ENCODE data around the gene VAV2. TPM values are rescaled to one million over a fixed set of nuclear protein-coding genes. Genes with fewer than 3 reads are reported as not detected.

The VAV2 gene
- total RNA-seq, 3 donors from 2014 or later = 5.3 to 9.5 (median 8.8) TPM

- no peaks in the 10 kb centered on the region for H3K4me1 ChIP-seq
- no peaks in the 10 kb centered on the region for H3K9me3 ChIP-seq
- TF ChIP-seq POLR2AphosphoS5 (IDR thresholded peaks at IDR 0.05) (no peak), POLR2A (IDR thresholded peaks at IDR 0.05) (no peak), CTCF (IDR thresholded peaks at IDR 0.05) (no peak)
- intact Hi-C loops (cut with DNase I; ENCODE audit: low total_unique reads) = loop anchor here (10.0 kb wide), 1 partner anchor 51 kb away; no protein-coding TSS in a partner anchor
- no peaks in the 10 kb centered on the region for H3K27me3 ChIP-seq
- no peaks in the 10 kb centered on the region for H3K36me3 ChIP-seq
- no peak overlapping the region for H3K4me3 ChIP-seq
- no peak overlapping the region for H3K27ac ChIP-seq
- DNase-seq (ENCODE audit: low spot score in 2 of 2) = no peak
These were observed 158.6 kb downstream of the VAV2 start for GRCh38 chr9:133833388-133834025.

GRCh38 chr9:133832877-133833276, 159.2 kb downstream of the VAV2 start:
- intact Hi-C loops (cut with DNase I; ENCODE audit: low total_unique reads) = loop anchor here (10.0 kb wide), 1 partner anchor 52 kb away; no protein-coding TSS in a partner anchor
- DNase-seq (ENCODE audit: low spot score in 2 of 2) = no peak
- Histone ChIP-seq H3K27ac (no peak overlapping the region), H3K4me1 (no peaks in the 10 kb centered on the region), H3K27me3 (no peaks in the 10 kb centered on the region), H3K36me3 (no peaks in the 10 kb centered on the region), H3K9me3 (no peaks in the 10 kb centered on the region), H3K4me3 (no peak overlapping the region)
- TF ChIP-seq POLR2AphosphoS5 (IDR thresholded peaks at IDR 0.05) = no peak
- TF ChIP-seq CTCF (IDR thresholded peaks at IDR 0.05) = no peak
- no peak for TF ChIP-seq POLR2A (IDR thresholded peaks at IDR 0.05)

GRCh38 chr9:133830711-133831110, 161.4 kb downstream of the VAV2 start:
- Histone ChIP-seq H3K4me3 (no peak overlapping the region), H3K4me1 (no peaks in the 10 kb centered on the region), H3K27me3 (no peaks in the 10 kb centered on the region), H3K9me3 (no peaks in the 10 kb centered on the region), H3K27ac (no peak overlapping the region), H3K36me3 (no peaks in the 10 kb centered on the region)
- DNase-seq (ENCODE audit: low spot score in 2 of 2) = no peak
- no peak for TF ChIP-seq POLR2AphosphoS5 (IDR thresholded peaks at IDR 0.05)
- intact Hi-C loops (cut with DNase I; ENCODE audit: low total_unique reads) = loop anchor here (10.0 kb wide), 1 partner anchor 54 kb away; no protein-coding TSS in a partner anchor

- Histone ChIP-seq H3K36me3 (no peaks in the 10 kb centered on the region), H3K4me3 (no peak overlapping the region), H3K27me3 (no peaks in the 10 kb centered on the region), H3K9me3 (no peaks in the 10 kb centered on the region), H3K4me1 (no peaks in the 10 kb centered on the region), H3K27ac (no peak overlapping the region)
- intact Hi-C loops (cut with DNase I; ENCODE audit: low total_unique reads) = loop anchor here (10.0 kb wide), 1 partner anchor 54 kb away; no protein-coding TSS in a partner anchor
- no peak for TF ChIP-seq POLR2AphosphoS5 (IDR thresholded peaks at IDR 0.05)
- TF ChIP-seq CTCF (IDR thresholded peaks at IDR 0.05) = no peak
- no peak for TF ChIP-seq POLR2A (IDR thresholded peaks at IDR 0.05)
- no peak for DNase-seq (ENCODE audit: low spot score in 2 of 2)
These were observed 161.8 kb downstream of the VAV2 start for GRCh38 chr9:133830310-133830709.

- H3K4me3 ChIP-seq = no peak overlapping the region
- TF ChIP-seq POLR2A (IDR thresholded peaks at IDR 0.05) (no peak), POLR2AphosphoS5 (IDR thresholded peaks at IDR 0.05) (no peak), CTCF (IDR thresholded peaks at IDR 0.05) (no peak)
- no peaks in the 10 kb centered on the region for H3K9me3 ChIP-seq
- no peaks in the 10 kb centered on the region for H3K4me1 ChIP-seq
- intact Hi-C loops (cut with DNase I; ENCODE audit: low total_unique reads) = no loop called here
- H3K36me3 ChIP-seq = no peaks in the 10 kb centered on the region
- H3K27me3 ChIP-seq = no peaks in the 10 kb centered on the region
- no peak overlapping the region for H3K27ac ChIP-seq
- no peak for DNase-seq (ENCODE audit: low spot score in 2 of 2)
These were observed 163.7 kb downstream of the VAV2 start for GRCh38 chr9:133828338-133828997.

Measured in breast epithelium (tissue), 4 donors.